ENCODE measurements around the gene ABL1.

DNA sequence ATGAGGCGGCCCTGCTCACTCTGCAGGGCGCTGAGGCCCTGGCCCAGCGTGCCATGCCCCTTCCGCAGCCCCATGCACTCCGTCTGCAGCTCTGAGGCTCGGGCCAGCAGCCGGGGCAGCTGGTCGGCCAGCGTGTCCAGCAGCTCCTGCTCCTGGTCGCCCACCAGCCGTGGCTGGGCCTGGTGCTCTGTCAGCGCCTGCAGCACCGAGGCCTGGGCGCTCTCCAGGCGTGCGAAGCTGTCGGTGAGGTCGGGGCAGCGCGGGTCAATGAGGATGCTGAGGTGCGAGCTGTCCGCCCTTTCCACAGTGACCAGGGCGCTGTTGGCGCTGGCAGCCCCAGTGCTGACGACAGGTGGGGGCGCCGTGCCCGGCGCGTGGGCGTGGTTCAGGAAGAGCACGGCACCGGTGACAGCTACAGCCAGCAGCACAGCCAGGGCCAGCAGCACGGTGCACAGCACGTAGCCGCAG is 94.6 kb downstream of the ABL1 start:
- TF ChIP-seq POLR2A (IDR thresholded peaks at IDR 0.05; ENCODE audit: low read length) (no peak), GATA1 (IDR thresholded peaks at IDR 0.05; ENCODE audit: low read depth, low read length) (no peak)

Measured in erythroblast (primary cell).